Cardiac muscle cell (in vitro differentiated cells and primary cell): ENCODE measurements around the gene HTR5A. TPM values are rescaled to one million over a fixed set of nuclear protein-coding genes. Genes with fewer than 3 reads are reported as not detected.
"Not testable (repeated sequence)": the region's sequence is repeated elsewhere in the genome, so short reads cannot be mapped to it uniquely, and the experiment has no call there.

Source experiments
- DNase-seq, 2 donors: peaks; one replicate each; pipeline versions ENCODE4 v3.0.0 to v3.0.0-alpha.2; 2010 to 2017; ENCODE audit warnings: low read depth in 1 of 2, low spot score in 1 of 2
- H3K27ac ChIP-seq: fragments of 200-600 bp; sonication (generic); 2 replicates; pipeline ENCODE4 v1.5.1; 2016
- H3K27me3 ChIP-seq: fragments of 200-600 bp; sonication (generic); 2 replicates; pipeline ENCODE4 v1.6.0; 2016; ENCODE audit warnings: control low read depth
- H3K36me3 ChIP-seq: fragments of 200-600 bp; sonication (generic); 2 replicates; pipeline ENCODE4 v1.5.1; 2016; ENCODE audit warnings: control low read depth
- H3K4me1 ChIP-seq: fragments of 200-600 bp; sonication (generic); 2 replicates; pipeline ENCODE4 v1.8.1; 2017; ENCODE audit warnings: low read depth, mild to moderate bottlenecking, mixed run types
- H3K4me3 ChIP-seq: fragments of 200-600 bp; sonication (generic); 2 replicates; pipeline ENCODE4 v1.5.1; 2016; ENCODE audit warnings: mild to moderate bottlenecking
- H3K9me3 ChIP-seq: fragments of 200-600 bp; sonication (generic); 2 replicates; pipeline ENCODE4 v1.5.1; 2017; ENCODE audit warnings: low read depth, mild to moderate bottlenecking, control low read depth
- CTCF ChIP-seq: IDR thresholded peaks from 2 replicates; pipeline ENCODE4 v1.5.1; 2012; ENCODE audit warnings: low read depth, mild to moderate bottlenecking, low read length
- polyA plus RNA-seq: library from polyadenylated mRNA; unstranded; fragments of >200 nt; fragmentation: Nextera tagmentation; extraction: Ambion mirVana; gene quantifications from 2 replicates; pipeline ENCODE4 v1.2.1, GENCODE V29; 2016
- total RNA-seq: library from RNA; depleted of rRNA; stranded (reverse); fragments of >200 nt; gene quantifications from 2 replicates; pipeline ENCODE4 v1.2.3, GENCODE V29; 2016

HTR5A gene
- total RNA-seq (not detected in 2 replicates), polyA plus RNA-seq (not detected in 2 replicates)

- no peak within 1 kb of the TSS for H3K4me3 ChIP-seq
- H3K27me3 ChIP-seq, result peaks cover 26% of the 10 kb centered on the region
- H3K27ac ChIP-seq, result no peak within 1 kb of the TSS
- no peaks in the 10 kb centered on the region for H3K9me3 ChIP-seq
- H3K4me1 ChIP-seq, result no peaks in the 10 kb centered on the region
- peak; percentile 7 for TF ChIP-seq CTCF
- peak; percentile 80 to 95 for DNase-seq
- no peaks in the 10 kb centered on the region for H3K36me3 ChIP-seq
These were observed at the start of gene HTR5A for GRCh38 chr7:155069992-155070751. Gene HTR5A (plus strand): TSS chr7:155070324. CDS start chr7:155070900, 576 bp downstream.

GRCh38 chr7:155020996-155021395, 49.1 kb upstream of the HTR5A start:
- no peak for DNase-seq

GRCh38 chr7:155021699-155022145, 48.4 kb upstream of the HTR5A start:
- Histone ChIP-seq H3K36me3 (no peaks in the 10 kb centered on the region), H3K27ac (no peak overlapping the region)

More at GRCh38 chr7:155020996-155021395, 49.1 kb upstream of the HTR5A start:
- no peaks in the 10 kb centered on the region for H3K4me1 ChIP-seq
- no peak overlapping the region for H3K27ac ChIP-seq
- no peaks in the 10 kb centered on the region for H3K36me3 ChIP-seq
- no peaks in the 10 kb centered on the region for H3K9me3 ChIP-seq
- no peak for TF ChIP-seq CTCF
- no peak overlapping the region for H3K4me3 ChIP-seq
- no peaks in the 10 kb centered on the region for H3K27me3 ChIP-seq

GRCh38 chr7:155027879-155028278, 42.2 kb upstream of the HTR5A start:
- Histone ChIP-seq H3K4me3 (no peak overlapping the region), H3K4me1 (no peaks in the 10 kb centered on the region), H3K27ac (no peak overlapping the region), H3K27me3 (no peaks in the 10 kb centered on the region), H3K9me3 (no peaks in the 10 kb centered on the region), H3K36me3 (no peaks in the 10 kb centered on the region)
- no peak for DNase-seq
- TF ChIP-seq CTCF, result no peak

More at GRCh38 chr7:155021699-155022145, 48.4 kb upstream of the HTR5A start:
- Histone ChIP-seq H3K4me1 (no peaks in the 10 kb centered on the region), H3K9me3 (no peaks in the 10 kb centered on the region), H3K27me3 (no peaks in the 10 kb centered on the region), H3K4me3 (no peak overlapping the region)
- TF ChIP-seq CTCF, result no peak
- no peak for DNase-seq

GRCh38 chr7:155032978-155033377, 37.1 kb upstream of the HTR5A start:
- TF ChIP-seq CTCF, result no peak
- H3K4me1 ChIP-seq, result no peaks in the 10 kb centered on the region
- no peak for DNase-seq
- no peak overlapping the region for H3K27ac ChIP-seq
- no peaks in the 10 kb centered on the region for H3K27me3 ChIP-seq
- H3K9me3 ChIP-seq, result no peaks in the 10 kb centered on the region
- no peaks in the 10 kb centered on the region for H3K36me3 ChIP-seq
- no peak overlapping the region for H3K4me3 ChIP-seq

GRCh38 chr7:155034495-155034894, 35.6 kb upstream of the HTR5A start:
- H3K27me3 ChIP-seq, H3K36me3 ChIP-seq, DNase-seq, H3K4me1 ChIP-seq, H3K27ac ChIP-seq, H3K9me3 ChIP-seq, H3K4me3 ChIP-seq: not testable (repeated sequence)
